Memory B cell (primary cell): ENCODE results near the gene SMARCD3.
A peak's percentile ranks its signal among the peaks of the same experiment; 100 is the strongest.

Source experiments
- ATAC-seq: fragments of 150-1000 bp; cut with Tn5 transposase; 2 replicates; pipeline ENCODE4 v1.10.0; 2021; ENCODE audit warnings: low read depth, mild to moderate bottlenecking, moderate library complexity
- DNase-seq, 2 donors: peaks; one replicate each; pipeline ENCODE4 v3.0.0; 2022; ENCODE audit warnings: low spot score in 2 of 2
- H3K27ac Mint-ChIP-seq: one replicate; pipeline ENCODE4 v1.8.0; 2022; ENCODE audit warnings: mild to moderate bottlenecking, moderate library complexity, mixed read lengths
- H3K27me3 Mint-ChIP-seq: one replicate; pipeline ENCODE4 v1.8.0; 2022; ENCODE audit warnings: mixed read lengths
- H3K36me3 Mint-ChIP-seq: one replicate; pipeline ENCODE4 v1.8.0; 2022; ENCODE audit warnings: mild to moderate bottlenecking, mixed read lengths
- H3K4me1 Mint-ChIP-seq: one replicate; pipeline ENCODE4 v1.8.0; 2022; ENCODE audit warnings: mixed read lengths
- H3K4me3 Mint-ChIP-seq: one replicate; pipeline ENCODE4 v1.8.0; 2022; ENCODE audit warnings: mild to moderate bottlenecking, moderate library complexity, mixed read lengths
- H3K9me3 Mint-ChIP-seq: one replicate; pipeline ENCODE4 v1.8.0; 2022; ENCODE audit warnings: mixed read lengths

The SMARCD3 gene

DNA sequence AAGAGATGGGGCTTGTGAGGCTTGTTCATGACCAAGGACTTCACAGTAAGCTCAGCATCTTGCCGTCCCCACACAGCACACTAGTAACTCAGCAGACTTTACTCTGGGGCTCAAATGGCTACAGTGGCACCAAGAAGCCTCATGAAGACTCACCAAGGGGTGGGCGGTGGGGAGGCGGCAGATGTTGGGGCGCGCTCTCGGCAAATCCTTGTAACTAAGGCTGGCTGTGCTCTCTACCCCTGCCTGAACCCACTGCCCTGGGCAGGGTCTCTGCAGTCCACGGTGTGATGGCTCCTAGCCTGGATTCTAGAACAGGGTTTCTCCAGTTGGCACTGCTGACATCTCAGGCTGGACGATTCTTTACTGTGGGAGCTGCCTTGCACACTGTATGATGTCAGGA, 12.4 kb upstream of the SMARCD3 start:
- Mint-ChIP-seq H3K9me3 (no peaks in the 10 kb centered on the region), H3K27ac (no peak overlapping the region), H3K4me3 (no peak overlapping the region), H3K36me3 (peaks cover 2% of the 10 kb centered on the region), H3K4me1 (no peaks in the 10 kb centered on the region), H3K27me3 (peaks cover 37% of the 10 kb centered on the region)
- ATAC-seq (no peak), DNase-seq (no peak)

DNA sequence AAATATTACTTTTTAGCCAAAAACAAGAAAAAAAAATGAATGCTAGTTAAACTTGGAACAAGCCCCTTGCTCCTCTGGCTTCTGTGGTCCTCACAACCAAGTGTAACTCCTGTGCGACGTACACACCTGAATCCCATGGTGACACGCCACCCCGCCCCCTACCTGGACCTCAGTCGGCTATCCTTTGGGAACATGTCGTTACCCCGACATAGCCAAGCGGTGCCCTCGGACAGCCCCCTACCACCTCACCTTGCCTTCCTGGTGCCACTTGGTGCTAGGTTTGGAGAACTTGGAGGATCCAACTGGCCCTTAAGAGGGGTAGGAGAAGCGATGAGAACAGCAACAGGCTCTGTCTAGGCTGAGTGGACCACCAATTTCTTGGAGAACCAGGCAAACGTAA, 12.0 kb upstream of the SMARCD3 start:
- H3K9me3 Mint-ChIP-seq, result no peaks in the 10 kb centered on the region
- no peaks in the 10 kb centered on the region for H3K4me1 Mint-ChIP-seq
- no peak overlapping the region for H3K4me3 Mint-ChIP-seq
- H3K36me3 Mint-ChIP-seq, result peaks cover 2% of the 10 kb centered on the region
- DNase-seq (no peak), ATAC-seq (no peak)
- no peak overlapping the region for H3K27ac Mint-ChIP-seq
- peaks cover 37% of the 10 kb centered on the region for H3K27me3 Mint-ChIP-seq

DNA sequence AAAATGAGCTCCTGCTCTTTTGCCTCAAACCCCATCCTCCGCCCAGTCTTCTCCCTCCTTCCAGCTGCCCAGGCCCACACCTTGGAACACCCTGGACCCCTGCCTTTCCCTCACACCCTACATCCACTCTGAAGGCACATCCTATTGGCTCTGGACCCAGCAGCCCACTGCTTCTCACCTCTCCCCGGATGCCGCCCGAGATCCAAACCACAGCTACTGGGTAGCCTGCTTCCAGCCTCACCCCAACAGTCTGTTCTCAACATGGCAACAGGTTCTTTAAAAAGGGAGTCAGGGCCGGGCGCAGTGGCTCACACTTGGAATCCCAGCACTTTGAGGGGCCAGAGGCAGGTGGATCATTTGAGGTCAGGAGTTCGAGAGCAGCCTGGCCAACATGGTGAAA, 9.5 kb upstream of the SMARCD3 start:
- Mint-ChIP-seq H3K27me3 (peaks cover 36% of the 10 kb centered on the region), H3K27ac (no peak overlapping the region), H3K9me3 (no peaks in the 10 kb centered on the region), H3K36me3 (peaks cover 2% of the 10 kb centered on the region), H3K4me1 (no peaks in the 10 kb centered on the region), H3K4me3 (no peak overlapping the region)
- no peak for DNase-seq
- ATAC-seq, result no peak

DNA sequence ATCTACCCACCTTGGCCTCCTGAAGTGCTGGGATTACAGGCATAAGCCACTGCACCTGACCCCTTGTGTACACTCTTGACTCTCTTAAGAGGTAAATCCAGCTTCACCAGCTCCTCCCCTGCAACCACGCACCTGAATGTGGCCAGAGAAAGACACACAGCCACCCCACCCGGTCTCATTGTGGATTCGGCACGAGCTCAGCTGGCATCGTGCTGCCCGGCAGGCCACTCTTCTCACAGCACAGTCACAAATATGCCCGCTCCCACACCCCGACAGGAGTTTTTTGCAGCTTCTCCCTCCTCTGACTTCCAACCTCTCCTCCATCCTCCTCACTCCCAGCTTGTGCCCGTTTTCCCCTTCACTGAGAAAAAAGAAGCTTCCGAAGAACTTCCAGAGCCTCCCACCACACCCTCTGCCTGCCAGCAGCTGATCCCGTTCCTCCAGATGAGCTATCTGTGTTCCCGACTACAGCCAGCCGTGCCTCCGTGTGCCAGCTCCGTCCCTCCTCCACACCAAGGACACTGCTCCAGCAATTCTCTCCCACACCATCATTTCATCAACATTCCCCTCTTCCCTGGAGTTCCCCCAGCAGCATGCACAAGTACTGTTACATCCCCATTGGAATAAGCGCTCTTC, 8.0 kb upstream of the SMARCD3 start:
- DNase-seq, result no peak
- peaks cover 39% of the 10 kb centered on the region for H3K27me3 Mint-ChIP-seq
- H3K4me1 Mint-ChIP-seq, result peaks cover 4% of the 10 kb centered on the region
- ATAC-seq, result no peak
- H3K4me3 Mint-ChIP-seq, result no peak overlapping the region
- H3K36me3 Mint-ChIP-seq, result peaks cover 2% of the 10 kb centered on the region
- H3K27ac Mint-ChIP-seq, result no peak overlapping the region
- no peaks in the 10 kb centered on the region for H3K9me3 Mint-ChIP-seq

DNA sequence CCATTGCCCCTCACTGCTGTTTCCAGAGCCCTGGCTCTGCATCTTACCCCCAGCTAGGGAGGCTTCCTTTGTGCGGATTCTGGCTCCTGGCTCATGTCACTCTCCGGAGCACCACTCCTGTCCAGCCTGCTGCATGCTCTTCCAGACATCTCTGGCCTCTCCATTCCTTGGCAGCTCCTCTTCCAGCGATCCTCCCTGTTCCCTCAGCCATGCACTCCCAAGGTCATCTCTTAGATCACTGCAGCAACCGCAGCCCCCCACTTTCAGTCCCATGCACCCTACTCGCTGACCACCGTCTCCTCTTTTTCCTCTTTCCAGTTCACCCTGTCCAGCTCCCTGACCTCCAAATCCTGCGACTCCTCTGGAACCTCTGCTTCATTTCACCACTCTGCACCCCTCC, 6.9 kb upstream of the SMARCD3 start:
- Mint-ChIP-seq H3K4me1 (peaks cover 9% of the 10 kb centered on the region), H3K36me3 (peaks cover 2% of the 10 kb centered on the region), H3K27ac (no peak overlapping the region), H3K27me3 (peaks cover 42% of the 10 kb centered on the region), H3K9me3 (no peaks in the 10 kb centered on the region), H3K4me3 (no peak overlapping the region)
- DNase-seq (no peak), ATAC-seq (no peak)

DNA sequence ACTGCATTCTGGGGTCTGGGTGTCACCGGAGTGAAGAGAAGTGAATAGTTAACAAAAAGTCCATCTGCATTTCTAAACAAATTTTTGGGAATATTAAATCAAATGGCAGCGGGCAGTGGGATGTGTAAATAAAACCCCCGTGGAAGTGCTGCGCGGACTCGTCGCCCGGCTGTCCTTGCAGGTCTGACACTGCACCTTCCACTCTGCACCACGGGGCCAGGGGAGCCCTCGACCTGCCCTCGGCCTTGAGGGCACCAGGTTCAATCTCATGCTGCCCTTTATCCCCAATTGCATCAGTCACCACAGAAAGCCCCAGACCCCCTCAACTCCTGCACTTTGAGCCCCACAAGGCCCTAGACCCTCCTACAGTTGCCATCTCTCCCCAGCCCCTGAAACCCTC, 6.4 kb upstream of the SMARCD3 start:
- peaks cover 43% of the 10 kb centered on the region for H3K27me3 Mint-ChIP-seq
- H3K4me1 Mint-ChIP-seq, result peaks cover 9% of the 10 kb centered on the region
- no peak overlapping the region for H3K27ac Mint-ChIP-seq
- H3K36me3 Mint-ChIP-seq, result peaks cover 2% of the 10 kb centered on the region
- H3K4me3 Mint-ChIP-seq, result no peak overlapping the region
- ATAC-seq (no peak), DNase-seq (no peak)
- H3K9me3 Mint-ChIP-seq, result no peaks in the 10 kb centered on the region

DNA sequence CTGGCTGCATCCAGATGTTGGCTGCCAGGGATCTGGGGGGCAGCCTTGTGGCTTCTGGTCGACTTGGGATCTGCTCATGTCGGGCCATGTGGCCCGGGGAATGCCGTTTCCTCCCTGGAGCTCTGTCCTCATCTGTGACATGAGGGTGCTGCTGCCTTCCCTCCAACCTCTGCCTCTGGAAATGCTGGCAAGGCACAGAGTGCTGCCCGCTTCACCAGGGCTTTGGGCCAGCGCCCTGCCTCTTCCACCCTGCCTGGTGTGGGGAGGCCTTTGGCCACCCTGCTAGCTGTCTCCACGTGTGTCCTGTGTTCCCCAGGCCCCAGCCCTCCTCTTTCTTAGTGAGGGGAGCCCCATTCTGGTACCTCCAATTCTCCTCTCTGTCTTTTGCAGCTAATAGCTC, 5.8 kb upstream of the SMARCD3 start:
- peaks cover 44% of the 10 kb centered on the region for H3K27me3 Mint-ChIP-seq
- H3K9me3 Mint-ChIP-seq, result no peaks in the 10 kb centered on the region
- ATAC-seq (no peak), DNase-seq (no peak)
- peaks cover 2% of the 10 kb centered on the region for H3K36me3 Mint-ChIP-seq
- no peak overlapping the region for H3K27ac Mint-ChIP-seq
- no peak overlapping the region for H3K4me3 Mint-ChIP-seq
- peaks cover 11% of the 10 kb centered on the region for H3K4me1 Mint-ChIP-seq

DNA sequence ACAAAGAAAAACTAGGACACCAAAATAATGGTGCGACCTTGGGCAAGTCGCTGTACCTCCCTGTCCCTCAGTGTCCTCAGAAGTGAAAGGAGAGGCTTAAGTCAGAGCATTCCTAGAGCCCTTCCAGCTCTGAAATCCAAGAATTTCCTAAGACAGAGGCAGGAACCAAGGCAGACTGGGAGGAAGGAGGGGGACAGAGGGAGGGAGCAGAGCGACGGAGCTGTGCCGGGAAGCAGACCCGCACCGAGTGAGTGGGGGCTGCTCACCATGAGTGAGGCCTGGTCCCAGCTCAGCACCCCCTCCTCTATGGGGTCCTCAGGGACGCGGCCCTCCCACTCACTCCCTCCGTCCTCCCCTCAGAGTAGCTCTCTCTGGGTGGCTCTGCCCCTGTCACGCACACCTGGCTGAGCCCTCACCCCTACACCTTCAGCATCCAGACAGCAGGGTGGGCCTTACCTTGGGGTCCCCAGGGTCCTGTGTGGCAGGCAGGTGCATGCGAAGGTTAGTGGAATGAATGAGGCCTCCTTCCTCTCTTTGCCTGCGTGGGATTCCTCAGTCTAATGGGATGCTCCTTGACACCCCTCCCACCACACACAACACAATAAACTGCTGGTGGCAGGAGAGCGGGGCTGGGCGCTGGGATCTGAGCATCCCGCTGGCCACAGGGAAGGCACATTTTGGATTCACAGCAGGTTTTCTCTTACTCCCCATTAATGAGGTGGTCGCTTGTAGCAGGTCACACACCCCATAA, 4.6 kb upstream of the SMARCD3 start:
- H3K9me3 Mint-ChIP-seq, result no peaks in the 10 kb centered on the region
- H3K36me3 Mint-ChIP-seq, result no peaks in the 10 kb centered on the region
- peaks cover 44% of the 10 kb centered on the region for H3K27me3 Mint-ChIP-seq
- peaks cover 16% of the 10 kb centered on the region for H3K4me1 Mint-ChIP-seq
- ATAC-seq, result no peak
- peak overlapping the region; percentile 41 for H3K4me3 Mint-ChIP-seq
- no peak for DNase-seq
- no peak overlapping the region for H3K27ac Mint-ChIP-seq

DNA sequence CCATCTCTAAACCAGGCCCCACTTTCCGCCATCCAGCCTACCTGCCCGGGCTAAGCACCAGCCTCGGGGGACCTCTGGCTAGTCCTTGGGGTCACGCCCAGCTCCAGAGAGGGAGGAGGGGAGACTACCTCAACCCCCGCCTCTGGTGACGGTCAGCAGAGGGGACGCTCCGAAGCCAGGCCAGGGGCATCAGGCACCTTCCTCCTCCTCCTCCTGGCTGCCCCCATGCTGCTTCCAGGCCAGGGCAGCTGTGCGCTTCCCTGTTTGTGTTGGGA, 4.0 kb upstream of the SMARCD3 start:
- Mint-ChIP-seq H3K4me1 (peaks cover 21% of the 10 kb centered on the region), H3K36me3 (no peaks in the 10 kb centered on the region), H3K27ac (no peak overlapping the region), H3K4me3 (peak overlapping the region; percentile 60), H3K27me3 (peaks cover 38% of the 10 kb centered on the region), H3K9me3 (no peaks in the 10 kb centered on the region)
- DNase-seq (no peak), ATAC-seq (no peak)

DNA sequence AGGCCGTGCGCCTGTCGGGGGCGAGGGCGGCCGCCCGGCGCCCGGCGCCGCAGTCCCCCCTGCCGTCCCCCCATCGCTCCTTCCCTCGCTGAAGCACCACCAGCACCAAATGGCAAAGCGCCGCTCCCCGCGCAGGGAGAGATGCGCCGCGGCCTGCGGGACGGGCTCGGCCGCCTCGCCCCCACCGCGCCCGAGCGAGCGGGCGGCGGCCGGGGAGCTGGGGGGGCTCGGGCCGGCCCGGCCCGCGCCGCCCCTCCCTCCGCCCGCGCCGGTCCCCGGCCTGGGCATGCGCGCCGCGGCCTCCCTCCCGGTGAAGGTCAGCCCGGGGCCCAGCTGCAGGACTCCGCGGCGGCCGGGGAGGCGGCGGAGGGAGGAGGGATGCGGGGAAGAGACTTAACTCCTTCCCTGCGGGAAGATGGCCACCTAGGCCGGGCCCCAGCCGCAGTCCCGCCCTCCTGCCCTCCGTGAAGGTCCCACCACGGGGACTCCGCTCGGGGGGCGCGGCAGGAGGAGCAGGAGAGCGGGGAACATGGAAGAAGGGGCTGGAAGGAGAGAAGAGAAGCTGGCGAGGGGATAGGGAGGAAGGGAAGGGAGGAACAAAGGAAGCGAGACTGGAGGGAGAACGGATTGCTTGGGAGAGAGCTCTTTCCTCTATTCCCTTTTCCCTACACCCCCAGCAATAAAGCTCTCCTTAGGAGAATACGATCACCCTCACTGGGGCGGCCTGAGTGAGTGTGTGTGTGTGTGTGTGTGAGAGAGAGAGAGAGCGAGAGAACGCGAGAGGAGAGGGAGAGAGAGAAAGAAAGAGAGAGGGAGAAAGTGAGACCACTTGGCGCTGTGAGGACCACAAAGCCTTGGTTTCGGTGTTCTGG, 3.4 kb upstream of the SMARCD3 start:
- H3K27ac Mint-ChIP-seq, result no peak overlapping the region
- peaks cover 37% of the 10 kb centered on the region for H3K27me3 Mint-ChIP-seq
- peak overlapping the region; percentile 60 for H3K4me3 Mint-ChIP-seq
- peak; percentile 30 for ATAC-seq
- no peaks in the 10 kb centered on the region for H3K9me3 Mint-ChIP-seq
- peaks cover 23% of the 10 kb centered on the region for H3K4me1 Mint-ChIP-seq
- DNase-seq, result peak in 1 of 2 donors; percentile 38
- no peaks in the 10 kb centered on the region for H3K36me3 Mint-ChIP-seq

DNA sequence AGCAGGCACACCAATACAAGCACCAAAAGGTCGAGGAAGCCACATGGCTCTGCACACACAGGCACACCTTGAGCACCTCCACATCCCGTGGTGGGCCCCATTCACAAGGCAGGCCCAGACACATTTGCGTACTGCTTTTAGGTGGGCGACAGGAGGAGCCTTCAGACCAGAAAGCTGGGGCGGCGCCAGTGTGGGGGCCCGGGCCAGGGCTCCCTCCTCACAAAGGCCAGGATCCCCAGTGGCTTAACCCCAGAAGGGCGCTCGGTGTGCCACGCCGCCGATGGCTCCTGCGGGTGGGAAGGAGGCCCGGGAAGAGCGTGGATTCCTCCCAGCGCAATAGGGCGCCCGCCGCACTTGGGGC, 2.8 kb upstream of the SMARCD3 start:
- Mint-ChIP-seq H3K36me3 (no peaks in the 10 kb centered on the region), H3K27ac (no peak overlapping the region), H3K4me1 (peaks cover 26% of the 10 kb centered on the region), H3K27me3 (peaks cover 35% of the 10 kb centered on the region), H3K9me3 (no peaks in the 10 kb centered on the region), H3K4me3 (peak overlapping the region; percentile 65)
- peak; percentile 5 for ATAC-seq
- DNase-seq, result no peak

DNA sequence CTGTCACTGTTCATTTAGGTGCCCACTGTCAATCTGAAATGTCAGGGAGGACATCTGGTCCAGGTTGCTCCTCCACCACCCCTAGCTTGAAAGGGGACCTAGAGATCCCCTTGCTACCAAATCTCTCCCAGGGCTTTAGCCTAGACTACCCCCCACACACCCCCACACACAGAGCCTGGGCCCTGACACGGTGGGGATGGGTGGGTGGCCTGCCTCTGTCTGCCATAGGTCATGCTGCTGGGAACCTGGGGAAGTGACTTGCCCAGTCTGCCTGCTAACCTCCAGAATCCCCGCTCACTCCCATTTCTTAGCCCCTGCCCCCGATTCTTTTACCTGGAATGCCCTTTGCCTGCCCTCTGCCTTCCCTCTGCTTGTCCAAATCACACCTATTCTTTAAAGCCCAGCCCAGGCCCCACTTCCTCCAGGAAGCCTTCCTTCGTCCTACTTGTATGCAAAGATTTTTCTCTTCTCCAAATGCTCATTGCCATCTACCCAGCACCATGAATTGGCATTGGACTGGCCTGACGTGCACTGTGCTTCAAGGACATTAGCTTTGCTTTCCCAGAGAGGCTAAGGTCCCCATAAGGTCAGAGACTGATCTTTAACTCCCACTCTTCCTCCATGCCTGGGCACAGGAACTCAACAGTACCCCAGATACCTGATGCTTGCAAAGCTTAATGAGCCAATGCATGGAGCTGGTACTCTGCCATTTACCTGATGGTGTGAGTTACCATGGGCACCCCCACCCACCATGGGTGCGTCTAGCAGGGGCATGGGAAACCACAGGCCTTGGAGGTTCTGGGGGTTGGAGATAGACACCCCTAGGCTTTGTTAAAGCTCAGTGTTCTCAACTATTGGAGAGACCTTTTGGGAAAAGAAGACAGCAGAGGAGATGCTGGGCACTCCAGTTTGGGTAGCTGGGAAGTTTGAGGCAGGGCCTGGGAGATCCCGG, 2.0 kb upstream of the SMARCD3 start:
- Mint-ChIP-seq H3K27me3 (peaks cover 34% of the 10 kb centered on the region), H3K27ac (no peak overlapping the region), H3K4me3 (peak overlapping the region; percentile 65), H3K4me1 (peaks cover 26% of the 10 kb centered on the region), H3K9me3 (no peaks in the 10 kb centered on the region), H3K36me3 (no peaks in the 10 kb centered on the region)
- DNase-seq (no peak), ATAC-seq (no peak)

DNA sequence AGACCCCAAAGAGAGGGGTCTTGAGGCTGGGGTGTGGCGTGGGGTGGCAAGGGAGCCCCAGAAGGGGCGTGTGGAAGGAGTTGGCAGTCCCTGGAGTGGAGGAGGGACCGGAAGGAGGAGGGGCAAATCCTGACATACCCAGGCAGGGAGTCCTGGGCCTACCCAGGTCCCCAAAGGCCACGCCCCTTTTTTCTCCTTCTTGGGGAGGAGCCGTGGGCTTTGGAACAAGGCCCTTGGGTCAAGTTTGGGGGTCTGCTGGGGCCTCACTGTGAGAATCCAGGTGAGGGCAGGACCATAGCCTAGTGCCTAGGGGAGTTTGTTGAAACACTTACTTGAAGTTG, 1.2 kb upstream of the SMARCD3 start:
- H3K4me1 Mint-ChIP-seq, result peaks cover 26% of the 10 kb centered on the region
- H3K27me3 Mint-ChIP-seq, result peaks cover 30% of the 10 kb centered on the region
- H3K36me3 Mint-ChIP-seq, result no peaks in the 10 kb centered on the region
- ATAC-seq (no peak), DNase-seq (no peak)
- peak overlapping the region; percentile 3 for H3K4me3 Mint-ChIP-seq
- H3K27ac Mint-ChIP-seq, result no peak overlapping the region
- no peaks in the 10 kb centered on the region for H3K9me3 Mint-ChIP-seq
